ENCODE data around the gene PRSS57. TPM values are rescaled to one million over a fixed set of nuclear protein-coding genes. Genes with fewer than 3 reads are reported as not detected.

The PRSS57 gene
- total and polyA plus RNA-seq, 2 of the 13 experiments (the other 11 are each of a cell fraction or from before 2014, with no cell fraction given) = 0.12 TPM; not detected in 1

- CTCF ChIA-PET (ENCODE audit: low intra/inter-chr PET ratio, low total read pairs) = interaction anchor here (1.0 to 1.7 kb wide), 6 partner anchors 15 to 81 kb away, joined by 3 to 25 read pairs (median 4); partner anchors contain the start of gene PALM
- POLR2A ChIA-PET = interaction anchor here (0.7 kb wide), 1 partner anchor 11 kb away, joined by 7 read pairs; no protein-coding TSS in a partner anchor
- ATAC-seq = peak; percentile 6
- H3K9me3 ChIP-seq (ENCODE audit: low read length) = no peaks in the 10 kb centered on the region; the same call in 1 of the 2 replicates
- H3K79me2 ChIP-seq (ENCODE audit: insufficient read depth, low read length) = peaks cover 29% of the 10 kb centered on the region
- peak; percentile 42 for FAIRE-seq
- no peaks in the 10 kb centered on the region; a peak in 1 of 5 replicates for H3K27me3 ChIP-seq (ENCODE audit: control insufficient read depth in 1 of 2, insufficient read depth in 2 of 2, low read length in 2 of 2)
- intact Hi-C loops (cut with micrococcal nuclease; ENCODE audit: unreplicated experiment) = loop anchor here (10.0 kb wide), 2 partner anchors 80 to 260 kb away; partner anchors contain the start of genes ARID3A and HCN2
- peaks cover 53% of the 10 kb centered on the region for H3K4me1 ChIP-seq (ENCODE audit: insufficient read depth, low read length)
- H3K4me3 ChIP-seq (replicated peaks in 1 of 3; ENCODE audit: insufficient read depth in 1 of 3, low read depth in 2 of 3, low read length in 3 of 3) = peak overlapping the region in 1 of 3 experiments; percentile 51; a peak in 1 of 6 replicates
- no peaks in the 10 kb centered on the region for H3K36me3 ChIP-seq (replicated peaks in 1 of 2; ENCODE audit: control insufficient read depth in 1 of 2, insufficient read depth in 2 of 2, low read length in 2 of 2)
- no peak overlapping the region for H3K27ac ChIP-seq (ENCODE audit: extremely low read length, insufficient read depth, low read length)
- WGBS (ENCODE audit: low lambda C conversion rate) = 10% methylated on average over 8 of the region's 24 CpGs
- BruUV-seq (replicated peaks) = no TSS peak
- in situ Hi-C loops (cut with HindIII; ENCODE audit: extremely low pct_ligation_motif_present, low pct_unique_long_range_greater_than_20kb) = loop anchor here (5.0 kb wide), 1 partner anchor 67 kb away; no protein-coding TSS in a partner anchor
- no peak overlapping the region for H3K9ac ChIP-seq (ENCODE audit: insufficient read depth, low read depth, low read length)
- peak overlapping the region; percentile 20 for H2AFZ ChIP-seq (ENCODE audit: low read length)
- H3K4me2 ChIP-seq (ENCODE audit: low read depth, low read length) = peak overlapping the region; percentile 76
- DNase-seq (ENCODE audit: low spot score) = peak; percentile 74
- H4K20me1 ChIP-seq (ENCODE audit: insufficient read depth, low read length) = peaks cover 15% of the 10 kb centered on the region
- TF ChIP-seq THAP11 (CRISPR knock-in tag; IDR thresholded peaks at IDR 0.05) = peak; percentile 48; the same call in 1 of the 2 replicates
- TF ChIP-seq WIZ (CRISPR knock-in tag; IDR thresholded peaks at IDR 0.05) = 0 out of 2 replicates have a peak, but pooled peaks have one; percentile 19
- no peak for TF ChIP-seq RERE (CRISPR knock-in tag; IDR thresholded peaks at IDR 0.05; ENCODE audit: low read depth)
- 0 out of 2 replicates have a peak, but pooled peaks have one; percentile 41 for TF ChIP-seq MLX (CRISPR knock-in tag; IDR thresholded peaks at IDR 0.05)
- TF ChIP-seq POGK (CRISPR knock-in tag; conservative IDR thresholded peaks at IDR 0.05) = 0 out of 2 replicates have a peak, but pooled peaks have one; percentile 20
- peak; percentile 44 for TF ChIP-seq FOSL2 (CRISPR knock-in tag; IDR thresholded peaks at IDR 0.05)
- peak; percentile 15; the same call in 1 of the 2 replicates for TF ChIP-seq ZNF724P (CRISPR knock-in tag; IDR thresholded peaks at IDR 0.05; ENCODE audit: borderline replicate concordance)
- no peak; the same call in 1 of the 2 replicates for TF ChIP-seq ZNF550 (CRISPR knock-in tag; IDR thresholded peaks at IDR 0.05; ENCODE audit: borderline replicate concordance)
- peak; percentile 39; the same call in 1 of the 2 replicates for TF ChIP-seq BHLHE40 (IDR thresholded peaks at IDR 0.05; ENCODE audit: low read length)
- TF ChIP-seq ZNF331 (CRISPR knock-in tag; IDR thresholded peaks at IDR 0.05) = peak; percentile 83
- TF ChIP-seq GABPB1 (CRISPR knock-in tag; IDR thresholded peaks at IDR 0.05) = peak; percentile 63; the same call in 1 of the 2 replicates
- peak; percentile 99 for TF ChIP-seq STAG1 (CRISPR knock-in tag; IDR thresholded peaks at IDR 0.05)
- no peak for TF ChIP-seq GATA4 (IDR thresholded peaks at IDR 0.05; ENCODE audit: borderline replicate concordance, low read depth)
Observed at GRCh38 chr19:664913-665443, 30.3 kb downstream of the PRSS57 start.

Measured in HepG2 (cell line).